ENCODE results near the gene PSMC2.
"Not testable (repeated sequence)": the region's sequence is repeated elsewhere in the genome, so short reads cannot be mapped to it uniquely, and the experiment has no call there.

PSMC2 gene

GRCh38 chr7:103398483-103399127 lies 51.2 kb downstream of the PSMC2 start:
- Histone ChIP-seq H3K36me3 (ENCODE audit: low read depth) (no peaks in the 10 kb centered on the region), H3K27ac (ENCODE audit: poor library complexity, severe bottlenecking) (no peak overlapping the region), H3K4me3 (ENCODE audit: severe bottlenecking) (no peak overlapping the region), H3K9me3 (ENCODE audit: severe bottlenecking) (no peaks in the 10 kb centered on the region), H3K27me3 (ENCODE audit: insufficient read depth, poor library complexity, severe bottlenecking) (no peaks in the 10 kb centered on the region), H3K4me1 (ENCODE audit: insufficient read depth, poor library complexity, severe bottlenecking) (no peaks in the 10 kb centered on the region)
- ATAC-seq (ENCODE audit: low read depth) (no peak), DNase-seq (ENCODE audit: low spot score) (no peak)
- TF ChIP-seq, protein P1, sequence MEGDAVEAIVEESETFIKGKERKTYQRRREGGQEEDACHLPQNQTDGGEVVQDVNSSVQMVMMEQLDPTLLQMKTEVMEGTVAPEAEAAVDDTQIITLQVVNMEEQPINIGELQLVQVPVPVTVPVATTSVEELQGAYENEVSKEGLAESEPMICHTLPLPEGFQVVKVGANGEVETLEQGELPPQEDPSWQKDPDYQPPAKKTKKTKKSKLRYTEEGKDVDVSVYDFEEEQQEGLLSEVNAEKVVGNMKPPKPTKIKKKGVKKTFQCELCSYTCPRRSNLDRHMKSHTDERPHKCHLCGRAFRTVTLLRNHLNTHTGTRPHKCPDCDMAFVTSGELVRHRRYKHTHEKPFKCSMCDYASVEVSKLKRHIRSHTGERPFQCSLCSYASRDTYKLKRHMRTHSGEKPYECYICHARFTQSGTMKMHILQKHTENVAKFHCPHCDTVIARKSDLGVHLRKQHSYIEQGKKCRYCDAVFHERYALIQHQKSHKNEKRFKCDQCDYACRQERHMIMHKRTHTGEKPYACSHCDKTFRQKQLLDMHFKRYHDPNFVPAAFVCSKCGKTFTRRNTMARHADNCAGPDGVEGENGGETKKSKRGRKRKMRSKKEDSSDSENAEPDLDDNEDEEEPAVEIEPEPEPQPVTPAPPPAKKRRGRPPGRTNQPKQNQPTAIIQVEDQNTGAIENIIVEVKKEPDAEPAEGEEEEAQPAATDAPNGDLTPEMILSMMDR (IDR thresholded peaks at IDR 0.05; ENCODE audit: poor library complexity, severe bottlenecking), result no peak

DNA sequence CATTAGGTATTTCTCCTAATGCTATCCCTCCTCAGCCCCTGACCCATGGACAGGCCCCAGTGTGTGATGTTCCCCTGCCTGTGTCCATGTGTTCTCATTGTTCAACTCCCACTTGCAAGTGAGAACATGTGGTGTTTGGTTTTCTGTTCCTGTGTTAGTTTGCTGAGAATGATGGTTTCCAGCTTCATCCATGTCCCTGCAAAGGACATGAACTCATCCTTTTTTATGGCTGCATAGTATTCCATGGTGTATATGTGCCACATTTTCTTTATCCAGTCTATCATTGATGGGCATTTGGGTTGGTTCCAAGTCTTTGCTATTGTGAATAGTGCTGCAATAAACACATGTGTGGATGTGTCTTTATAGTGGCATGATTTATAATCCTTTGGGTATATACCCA lies 52.2 kb downstream of the PSMC2 start:
- H3K4me1 ChIP-seq (ENCODE audit: insufficient read depth, poor library complexity, severe bottlenecking); H3K9me3 ChIP-seq (ENCODE audit: severe bottlenecking); H3K27me3 ChIP-seq (ENCODE audit: insufficient read depth, poor library complexity, severe bottlenecking); ATAC-seq (ENCODE audit: low read depth); H3K27ac ChIP-seq (ENCODE audit: poor library complexity, severe bottlenecking); DNase-seq (ENCODE audit: low spot score); H3K4me3 ChIP-seq (ENCODE audit: severe bottlenecking); H3K36me3 ChIP-seq (ENCODE audit: low read depth): not testable (repeated sequence)

GRCh38 chr7:103405789-103406613 lies 58.6 kb downstream of the PSMC2 start:
- ATAC-seq (ENCODE audit: low read depth); H3K27ac ChIP-seq (ENCODE audit: poor library complexity, severe bottlenecking); H3K9me3 ChIP-seq (ENCODE audit: severe bottlenecking); H3K36me3 ChIP-seq (ENCODE audit: low read depth); DNase-seq (ENCODE audit: low spot score); H3K4me3 ChIP-seq (ENCODE audit: severe bottlenecking); H3K27me3 ChIP-seq (ENCODE audit: insufficient read depth, poor library complexity, severe bottlenecking); H3K4me1 ChIP-seq (ENCODE audit: insufficient read depth, poor library complexity, severe bottlenecking): not testable (repeated sequence)

DNA sequence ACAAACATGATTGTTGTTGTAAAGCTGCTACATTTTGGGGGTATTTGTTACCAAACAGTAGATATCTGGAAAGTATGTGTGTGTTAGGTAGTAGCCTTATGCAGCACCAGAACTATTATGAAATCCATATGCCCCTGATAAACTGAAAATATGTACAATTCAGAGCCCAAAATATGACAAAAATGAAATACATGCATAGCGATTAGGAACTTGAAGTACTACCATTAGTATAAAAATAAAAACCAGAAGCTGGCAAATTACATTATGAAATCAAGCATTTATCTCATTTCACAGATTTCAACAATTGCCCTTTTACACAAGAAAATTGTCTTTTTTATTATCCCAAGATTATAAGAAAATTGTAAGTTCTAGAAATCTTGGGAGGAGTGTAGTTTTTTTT lies 64.7 kb downstream of the PSMC2 start:
- DNase-seq (ENCODE audit: low spot score), result no peak
- Histone ChIP-seq H3K27me3 (ENCODE audit: insufficient read depth, poor library complexity, severe bottlenecking) (no peaks in the 10 kb centered on the region), H3K4me1 (ENCODE audit: insufficient read depth, poor library complexity, severe bottlenecking) (no peaks in the 10 kb centered on the region), H3K27ac (ENCODE audit: poor library complexity, severe bottlenecking) (no peak overlapping the region), H3K4me3 (ENCODE audit: severe bottlenecking) (no peak overlapping the region), H3K9me3 (ENCODE audit: severe bottlenecking) (no peaks in the 10 kb centered on the region), H3K36me3 (ENCODE audit: low read depth) (no peaks in the 10 kb centered on the region)
- TF ChIP-seq, protein P1 (IDR thresholded peaks at IDR 0.05; ENCODE audit: poor library complexity, severe bottlenecking), result no peak
- ATAC-seq (ENCODE audit: low read depth), result no peak

DNA sequence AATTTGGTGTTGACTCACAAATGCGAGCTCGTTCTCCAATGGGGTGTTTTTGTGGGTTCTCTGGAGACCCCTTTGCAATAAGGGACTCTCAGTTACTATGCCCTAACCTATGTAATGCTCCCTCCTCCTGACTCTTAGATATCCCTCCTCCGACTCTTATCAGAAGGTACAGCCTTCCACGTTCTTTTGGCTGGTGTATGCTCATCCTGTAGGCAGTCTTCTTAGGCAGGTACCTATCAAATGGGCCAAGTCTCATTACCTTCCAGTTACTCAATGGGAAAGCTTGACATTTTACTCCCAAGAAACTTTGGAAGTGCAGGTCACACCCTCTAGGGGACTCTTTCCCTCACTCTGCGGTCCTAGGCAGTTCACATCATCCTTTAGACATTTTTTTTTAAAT lies 66.0 kb downstream of the PSMC2 start:
- ATAC-seq (ENCODE audit: low read depth), result no peak
- H3K27me3 ChIP-seq (ENCODE audit: insufficient read depth, poor library complexity, severe bottlenecking), result no peaks in the 10 kb centered on the region

More for the DNA sequence above, 66.0 kb downstream of the PSMC2 start:
- no peak for DNase-seq (ENCODE audit: low spot score)
- H3K4me1 ChIP-seq (ENCODE audit: insufficient read depth, poor library complexity, severe bottlenecking), result no peaks in the 10 kb centered on the region
- TF ChIP-seq, protein P1 (IDR thresholded peaks at IDR 0.05; ENCODE audit: poor library complexity, severe bottlenecking), result no peak
- no peaks in the 10 kb centered on the region for H3K9me3 ChIP-seq (ENCODE audit: severe bottlenecking)
- no peaks in the 10 kb centered on the region for H3K36me3 ChIP-seq (ENCODE audit: low read depth)
- no peak overlapping the region for H3K4me3 ChIP-seq (ENCODE audit: severe bottlenecking)
- H3K27ac ChIP-seq (ENCODE audit: poor library complexity, severe bottlenecking), result no peak overlapping the region

Data from RWPE2 (cell line).